Mucosa of stomach (tissue), 1 donor: ENCODE measurements around the gene B3GAT1.

Experiments used
- H3K27me3 ChIP-seq: one replicate; pipeline ENCODE4 v1.7.0; 2013; ENCODE audit warnings: mild to moderate bottlenecking, low read length; ENCODE audit not compliant: control insufficient read depth, insufficient read depth
- H3K36me3 ChIP-seq: one replicate; pipeline ENCODE4 v1.7.0; 2013; ENCODE audit warnings: low read length; ENCODE audit not compliant: control insufficient read depth, insufficient read depth
- H3K4me1 ChIP-seq: one replicate; pipeline ENCODE4 v1.7.0; 2013; ENCODE audit warnings: mild to moderate bottlenecking, low read length; ENCODE audit not compliant: control insufficient read depth, insufficient read depth
- H3K4me3 ChIP-seq: one replicate; pipeline ENCODE4 v1.7.0; 2013; ENCODE audit warnings: low read length
- H3K9ac ChIP-seq: one replicate; pipeline ENCODE4 v1.7.0; 2013; ENCODE audit warnings: mild to moderate bottlenecking, low read length, moderate library complexity
- H3K9me3 ChIP-seq: one replicate; pipeline ENCODE4 v1.7.0; 2013; ENCODE audit warnings: mild to moderate bottlenecking, low read length, moderate library complexity; ENCODE audit not compliant: control insufficient read depth
- donor health status: Pancreatic carcinoma.

The B3GAT1 gene

DNA sequence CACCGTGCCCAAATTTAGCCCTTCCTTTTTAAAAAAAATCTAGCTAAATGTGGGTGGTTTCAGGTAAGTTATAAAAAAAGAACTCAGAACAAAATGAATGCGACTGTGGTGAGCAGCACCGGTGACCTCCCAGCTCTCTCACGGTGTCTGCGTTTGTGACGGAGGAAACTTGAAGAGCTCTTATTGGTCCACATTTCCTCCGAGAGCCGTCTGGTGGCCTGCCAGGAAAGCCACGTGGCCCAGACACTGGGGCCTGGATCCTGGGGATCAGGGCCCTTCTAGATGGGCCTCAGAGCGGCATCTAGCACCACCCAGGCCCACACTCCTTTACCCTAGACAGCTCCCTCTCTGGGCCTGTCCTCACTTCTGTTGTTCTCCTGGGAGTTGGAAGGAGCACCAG is 39.5 kb downstream of the B3GAT1 start:
- no peaks in the 10 kb centered on the region for H3K36me3 ChIP-seq
- no peak overlapping the region for H3K4me3 ChIP-seq
- no peaks in the 10 kb centered on the region for H3K4me1 ChIP-seq
- H3K9ac ChIP-seq = no peak overlapping the region
- H3K27me3 ChIP-seq = no peaks in the 10 kb centered on the region
- no peaks in the 10 kb centered on the region for H3K9me3 ChIP-seq

- Histone ChIP-seq H3K4me3 (no peak overlapping the region), H3K27me3 (no peaks in the 10 kb centered on the region), H3K4me1 (no peaks in the 10 kb centered on the region), H3K9ac (no peak overlapping the region), H3K9me3 (no peaks in the 10 kb centered on the region), H3K36me3 (no peaks in the 10 kb centered on the region)
Observed at GRCh38 chr11:134371436-134372185, 40.4 kb downstream of the B3GAT1 start.

- Histone ChIP-seq H3K9me3 (no peaks in the 10 kb centered on the region), H3K4me1 (no peaks in the 10 kb centered on the region), H3K4me3 (no peak overlapping the region), H3K36me3 (no peaks in the 10 kb centered on the region), H3K9ac (no peak overlapping the region), H3K27me3 (no peaks in the 10 kb centered on the region)
Observed at GRCh38 chr11:134370526-134371435, 41.3 kb downstream of the B3GAT1 start.

DNA sequence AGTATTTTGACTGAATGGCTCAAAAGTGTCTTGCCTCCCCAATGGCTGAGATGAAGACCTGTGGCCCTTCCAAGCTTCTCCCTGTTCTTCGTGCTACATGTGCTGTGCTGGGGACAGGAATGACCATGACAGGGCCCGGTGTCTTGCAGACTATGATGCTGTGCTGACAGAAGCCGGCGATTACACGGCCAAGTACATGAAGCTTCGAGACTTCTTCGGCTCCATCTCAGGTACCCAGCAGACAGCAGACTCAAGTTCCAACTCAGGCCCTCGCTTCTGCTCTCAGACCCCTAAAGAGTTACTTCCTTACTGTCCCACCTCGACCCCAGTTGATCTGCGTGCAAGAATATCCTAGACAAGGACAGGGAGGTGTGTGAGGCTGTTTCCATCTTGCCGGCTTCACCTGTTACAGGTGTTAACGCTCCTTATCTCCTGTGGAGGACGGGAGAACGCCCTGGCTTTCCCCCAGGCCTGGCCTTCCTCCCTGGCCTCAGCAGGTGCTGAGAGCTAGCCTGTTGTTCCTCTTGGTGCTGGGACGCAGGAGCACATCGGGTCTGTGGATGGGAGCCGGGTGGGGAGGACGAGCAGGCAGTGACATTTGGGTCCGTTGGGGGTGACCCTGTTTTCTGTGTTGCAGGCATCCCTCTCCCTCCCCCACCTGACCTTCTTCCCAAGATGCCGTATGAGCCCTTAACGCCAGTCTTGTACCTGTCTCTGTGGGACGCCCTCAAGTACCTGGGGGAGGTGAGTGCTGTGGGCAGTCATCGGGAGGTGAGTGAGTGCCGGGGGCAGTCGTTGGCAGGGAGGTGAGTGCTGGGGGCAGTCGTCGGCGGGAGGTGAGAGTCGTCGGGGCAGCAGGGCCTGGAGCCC is 42.2 kb downstream of the B3GAT1 start:
- Histone ChIP-seq H3K36me3 (no peaks in the 10 kb centered on the region), H3K27me3 (no peaks in the 10 kb centered on the region), H3K4me1 (no peaks in the 10 kb centered on the region), H3K9ac (no peak overlapping the region), H3K4me3 (no peak overlapping the region), H3K9me3 (no peaks in the 10 kb centered on the region)

DNA sequence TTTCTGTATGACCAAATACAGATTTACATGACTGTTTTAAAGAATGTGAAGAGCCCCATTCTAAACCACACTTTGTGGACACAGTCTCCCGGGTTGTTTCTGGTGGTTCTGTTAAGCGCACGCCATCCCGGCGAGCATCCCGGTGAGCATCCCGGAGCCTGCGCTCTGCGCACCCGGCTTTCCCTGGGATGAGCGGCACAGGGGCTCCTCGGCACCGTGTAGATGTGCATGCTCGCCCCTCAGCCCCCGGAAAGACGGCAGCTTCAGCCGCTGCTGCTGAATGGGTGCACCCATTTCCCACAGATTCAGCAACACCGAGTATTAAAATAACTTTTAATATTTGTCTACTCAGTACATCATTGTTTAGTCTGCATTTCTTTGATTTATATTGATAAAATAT is 44.3 kb downstream of the B3GAT1 start:
- no peak overlapping the region for H3K9ac ChIP-seq
- H3K9me3 ChIP-seq = no peaks in the 10 kb centered on the region
- no peaks in the 10 kb centered on the region for H3K36me3 ChIP-seq
- no peaks in the 10 kb centered on the region for H3K4me1 ChIP-seq
- H3K27me3 ChIP-seq = no peaks in the 10 kb centered on the region
- no peak overlapping the region for H3K4me3 ChIP-seq

- Histone ChIP-seq H3K9me3 (no peaks in the 10 kb centered on the region), H3K27me3 (no peaks in the 10 kb centered on the region), H3K9ac (no peak overlapping the region), H3K4me1 (no peaks in the 10 kb centered on the region), H3K36me3 (no peaks in the 10 kb centered on the region), H3K4me3 (no peak overlapping the region)
Observed at GRCh38 chr11:134366254-134366653, 45.8 kb downstream of the B3GAT1 start.

GRCh38 chr11:134365011-134365925 is 46.8 kb downstream of the B3GAT1 start:
- H3K4me1 ChIP-seq = no peaks in the 10 kb centered on the region
- no peak overlapping the region for H3K9ac ChIP-seq
- no peaks in the 10 kb centered on the region for H3K36me3 ChIP-seq
- no peaks in the 10 kb centered on the region for H3K27me3 ChIP-seq
- no peak overlapping the region for H3K4me3 ChIP-seq
- H3K9me3 ChIP-seq = no peaks in the 10 kb centered on the region

DNA sequence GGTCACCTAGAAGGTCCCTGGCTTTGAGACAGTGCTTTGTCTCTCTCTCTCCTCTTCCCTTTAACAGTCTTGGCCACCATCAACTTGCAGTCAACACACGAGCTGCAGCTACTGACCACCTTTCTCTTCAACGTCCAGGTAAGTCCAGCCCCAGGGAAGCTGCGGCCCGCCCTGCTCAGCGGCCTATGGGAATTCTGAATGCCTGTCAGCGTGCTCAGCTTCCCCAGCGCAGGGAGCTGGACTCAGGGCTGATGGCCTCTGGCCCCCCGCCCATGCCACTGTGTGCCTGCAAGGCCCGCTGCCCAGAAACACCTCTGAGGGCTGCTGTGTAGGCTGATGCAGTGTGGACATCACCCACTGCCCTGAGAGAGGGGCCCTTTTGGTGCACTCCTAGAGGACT is 47.8 kb downstream of the B3GAT1 start:
- Histone ChIP-seq H3K36me3 (no peaks in the 10 kb centered on the region), H3K9ac (no peak overlapping the region), H3K27me3 (no peaks in the 10 kb centered on the region), H3K9me3 (no peaks in the 10 kb centered on the region), H3K4me3 (no peak overlapping the region), H3K4me1 (no peaks in the 10 kb centered on the region)

DNA sequence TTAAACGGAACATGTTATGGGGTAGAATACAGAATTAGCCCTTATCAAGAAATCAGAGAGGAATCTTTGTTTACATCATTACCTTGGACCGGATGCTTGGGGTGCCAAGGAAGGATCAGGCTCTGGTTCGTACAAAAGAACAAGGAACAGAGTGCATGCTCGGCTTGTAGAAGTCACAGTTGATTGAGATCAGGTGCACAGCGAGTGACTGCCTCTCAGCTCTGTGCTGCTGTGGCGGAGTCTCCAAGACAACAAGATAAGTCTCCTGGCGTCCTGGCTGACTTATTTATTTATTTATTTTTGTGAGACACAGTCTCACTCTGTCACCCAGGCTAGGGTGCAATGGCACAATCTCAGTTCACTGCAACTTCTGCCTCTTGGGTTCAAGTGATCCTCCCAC is 48.5 kb downstream of the B3GAT1 start:
- Histone ChIP-seq H3K4me1 (no peaks in the 10 kb centered on the region), H3K36me3 (no peaks in the 10 kb centered on the region), H3K9ac (no peak overlapping the region), H3K4me3 (no peak overlapping the region), H3K27me3 (no peaks in the 10 kb centered on the region), H3K9me3 (no peaks in the 10 kb centered on the region)

GRCh38 chr11:134363161-134363560 is 48.9 kb downstream of the B3GAT1 start:
- Histone ChIP-seq H3K4me3 (no peak overlapping the region), H3K9me3 (no peaks in the 10 kb centered on the region), H3K9ac (no peak overlapping the region), H3K27me3 (no peaks in the 10 kb centered on the region), H3K4me1 (no peaks in the 10 kb centered on the region), H3K36me3 (no peaks in the 10 kb centered on the region)

DNA sequence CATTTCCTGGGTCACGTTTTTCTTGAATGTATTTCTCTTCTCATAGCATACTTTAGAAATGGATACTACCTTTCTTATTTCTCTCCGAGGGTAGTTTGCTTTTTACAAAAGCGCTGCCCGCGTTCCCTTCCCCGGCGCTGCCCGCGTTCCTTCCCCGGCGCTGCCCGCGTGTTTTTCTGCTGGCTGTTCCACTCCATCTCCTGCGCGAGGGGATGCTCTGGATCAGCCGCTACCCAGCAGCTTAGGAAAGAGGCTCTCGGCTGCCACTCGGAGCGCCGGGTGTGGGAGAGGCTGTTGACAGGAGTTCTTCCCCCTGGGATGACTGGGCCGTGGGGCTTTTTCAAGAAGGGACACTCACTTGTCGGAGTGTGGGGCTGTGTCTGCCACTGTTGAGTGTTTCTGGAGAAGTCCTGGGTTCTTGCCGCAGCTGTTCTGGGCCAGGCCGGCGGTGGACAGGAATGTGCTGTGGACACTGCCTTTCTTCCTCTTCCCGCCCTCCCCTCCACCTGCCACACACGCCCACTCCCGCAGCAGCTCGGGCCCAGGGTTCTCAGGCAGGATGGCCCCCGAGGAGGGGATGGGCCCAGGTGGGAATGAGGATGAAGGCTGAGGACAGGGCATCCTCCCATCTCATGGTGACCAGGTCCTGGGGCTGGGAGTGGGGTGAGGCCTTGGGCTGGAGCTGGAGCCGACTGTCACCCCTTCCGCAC is 49.7 kb downstream of the B3GAT1 start:
- Histone ChIP-seq H3K4me1 (no peaks in the 10 kb centered on the region), H3K9me3 (no peaks in the 10 kb centered on the region), H3K36me3 (no peaks in the 10 kb centered on the region), H3K27me3 (no peaks in the 10 kb centered on the region), H3K4me3 (no peak overlapping the region), H3K9ac (no peak overlapping the region)
